ENCODE data around the gene PTH1R.

DNA sequence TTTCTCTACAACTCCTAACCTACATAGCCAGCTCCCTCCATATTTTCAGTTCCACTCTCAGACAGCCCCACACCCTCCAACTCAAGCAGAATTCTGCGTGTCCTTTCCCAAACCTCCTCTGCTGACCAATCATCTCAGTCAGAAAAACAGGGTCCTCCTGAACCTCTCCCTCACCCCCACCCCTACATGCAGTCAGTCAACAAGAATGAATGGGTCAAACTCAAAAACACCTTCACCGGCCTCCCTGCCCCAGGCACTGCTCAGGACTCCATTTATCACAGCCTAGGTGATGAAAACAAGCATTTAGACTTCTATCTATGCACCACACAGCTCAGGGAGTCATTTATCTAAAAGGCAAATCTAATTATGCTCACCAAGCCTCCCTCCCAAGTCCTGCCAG, 46.7 kb upstream of the PTH1R start:
- no peak for TF ChIP-seq MAX (IDR thresholded peaks at IDR 0.05)
- TF ChIP-seq EZH2phosphoT487 (IDR thresholded peaks at IDR 0.05; ENCODE audit: borderline replicate concordance): no peak
- TF ChIP-seq CTCF (IDR thresholded peaks at IDR 0.05 in 2 of 3, conservative IDR thresholded peaks at IDR 0.05 in 1 of 3; ENCODE audit: borderline replicate concordance in 1 of 3, insufficient read depth in 1 of 3, low read depth in 2 of 3, low read length in 2 of 3): no peak
- TF ChIP-seq CEBPB (IDR thresholded peaks at IDR 0.05; ENCODE audit: low read depth): no peak
- TF ChIP-seq, protein P1, sequence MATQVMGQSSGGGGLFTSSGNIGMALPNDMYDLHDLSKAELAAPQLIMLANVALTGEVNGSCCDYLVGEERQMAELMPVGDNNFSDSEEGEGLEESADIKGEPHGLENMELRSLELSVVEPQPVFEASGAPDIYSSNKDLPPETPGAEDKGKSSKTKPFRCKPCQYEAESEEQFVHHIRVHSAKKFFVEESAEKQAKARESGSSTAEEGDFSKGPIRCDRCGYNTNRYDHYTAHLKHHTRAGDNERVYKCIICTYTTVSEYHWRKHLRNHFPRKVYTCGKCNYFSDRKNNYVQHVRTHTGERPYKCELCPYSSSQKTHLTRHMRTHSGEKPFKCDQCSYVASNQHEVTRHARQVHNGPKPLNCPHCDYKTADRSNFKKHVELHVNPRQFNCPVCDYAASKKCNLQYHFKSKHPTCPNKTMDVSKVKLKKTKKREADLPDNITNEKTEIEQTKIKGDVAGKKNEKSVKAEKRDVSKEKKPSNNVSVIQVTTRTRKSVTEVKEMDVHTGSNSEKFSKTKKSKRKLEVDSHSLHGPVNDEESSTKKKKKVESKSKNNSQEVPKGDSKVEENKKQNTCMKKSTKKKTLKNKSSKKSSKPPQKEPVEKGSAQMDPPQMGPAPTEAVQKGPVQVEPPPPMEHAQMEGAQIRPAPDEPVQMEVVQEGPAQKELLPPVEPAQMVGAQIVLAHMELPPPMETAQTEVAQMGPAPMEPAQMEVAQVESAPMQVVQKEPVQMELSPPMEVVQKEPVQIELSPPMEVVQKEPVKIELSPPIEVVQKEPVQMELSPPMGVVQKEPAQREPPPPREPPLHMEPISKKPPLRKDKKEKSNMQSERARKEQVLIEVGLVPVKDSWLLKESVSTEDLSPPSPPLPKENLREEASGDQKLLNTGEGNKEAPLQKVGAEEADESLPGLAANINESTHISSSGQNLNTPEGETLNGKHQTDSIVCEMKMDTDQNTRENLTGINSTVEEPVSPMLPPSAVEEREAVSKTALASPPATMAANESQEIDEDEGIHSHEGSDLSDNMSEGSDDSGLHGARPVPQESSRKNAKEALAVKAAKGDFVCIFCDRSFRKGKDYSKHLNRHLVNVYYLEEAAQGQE (IDR thresholded peaks at IDR 0.05; ENCODE audit: low read depth): no peak
- no peak for TF ChIP-seq TCF7L2 (IDR thresholded peaks at IDR 0.05; ENCODE audit: borderline replicate concordance, extremely low read depth, insufficient read depth, insufficient read length)
- TF ChIP-seq ZNF274 (IDR thresholded peaks at IDR 0.05; ENCODE audit: low read depth, low read length): no peak
- TF ChIP-seq FOSL1 (IDR thresholded peaks at IDR 0.05; ENCODE audit: low read depth): no peak
- TF ChIP-seq POLR2AphosphoS5 (IDR thresholded peaks at IDR 0.05; ENCODE audit: low read depth, low read length): no peak
- TF ChIP-seq RAD21 (IDR thresholded peaks at IDR 0.05; ENCODE audit: low read depth): no peak

Data from HCT116 (cell line).